Measurements from ENCODE around the gene NADSYN1. TPM values are rescaled to one million over a fixed set of nuclear protein-coding genes. Genes with fewer than 3 reads are reported as not detected.

NADSYN1 gene
- total RNA-seq, 4 donors from 2014 or later = 144 to 271 (median 195) TPM

DNA sequence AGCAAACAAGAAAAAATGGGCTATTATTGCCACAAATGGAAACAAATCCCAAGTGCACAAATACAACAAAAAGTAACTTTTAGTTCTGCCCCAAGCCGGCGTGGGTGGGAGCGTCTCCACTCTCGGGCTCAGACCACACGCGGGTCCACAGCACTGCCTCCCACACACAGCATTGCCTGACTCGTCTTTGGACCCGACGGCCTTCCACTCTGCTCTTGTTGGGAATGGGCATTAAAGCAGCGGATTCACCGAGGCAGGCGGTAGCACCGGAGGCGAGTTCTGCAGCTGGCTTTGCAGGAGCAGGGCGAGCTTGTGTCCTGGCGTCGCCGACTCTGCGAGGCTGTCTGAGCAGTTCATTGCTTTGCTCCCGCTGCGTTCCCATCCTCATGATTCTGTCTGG lies 23.0 kb downstream of the NADSYN1 start:
- no peaks in the 10 kb centered on the region for H3K27me3 ChIP-seq
- TF ChIP-seq POLR2AphosphoS5 (IDR thresholded peaks at IDR 0.05) = no peak
- TF ChIP-seq CTCF (IDR thresholded peaks at IDR 0.05) = no peak
- TF ChIP-seq EP300 (IDR thresholded peaks at IDR 0.05; ENCODE audit: low read depth) = no peak
- TF ChIP-seq POLR2A (IDR thresholded peaks at IDR 0.05) = no peak
- in situ Hi-C loops (cut with MboI; ENCODE audit: low pct_ligation_motif_present in 1 of 4, low pct_unique_long_range_greater_than_20kb in 1 of 4, low sequenced_read_pairs in 3 of 4) = no loop called here
- H3K27ac ChIP-seq = no peak overlapping the region
- no peaks in the 10 kb centered on the region for H3K9me3 ChIP-seq
- H3K36me3 ChIP-seq = peaks cover 0 to 59% (median 28%) of the 10 kb centered on the region in 4 donors
- 96% methylated on average over 21 of the region's 21 CpGs; no CpG with 5 or more reads in 1 of the 2 donors for WGBS, 2 donors (ENCODE audit: low coverage in 1 of 2)
- no peak overlapping the region for H3K4me3 ChIP-seq
- DNase-seq = no peak
- intact Hi-C loops (cut with DNase I; ENCODE audit: low total_unique reads) = no loop called here
- no peaks in the 10 kb centered on the region for H3K4me1 ChIP-seq

GRCh38 chr11:71476926-71477640 lies 24.1 kb downstream of the NADSYN1 start:
- no peak for TF ChIP-seq CTCF (IDR thresholded peaks at IDR 0.05)
- no peak for TF ChIP-seq EP300 (IDR thresholded peaks at IDR 0.05; ENCODE audit: low read depth)
- no peak for TF ChIP-seq POLR2AphosphoS5 (IDR thresholded peaks at IDR 0.05)
- TF ChIP-seq POLR2A (IDR thresholded peaks at IDR 0.05) = no peak
- WGBS, 2 donors (ENCODE audit: low coverage in 1 of 2) = 93% methylated on average over 31 of the region's 34 CpGs; no CpG with 5 or more reads in 1 of the 2 donors
- Histone ChIP-seq H3K36me3 (peaks cover 0 to 66% (median 29%) of the 10 kb centered on the region in 4 donors), H3K27me3 (no peaks in the 10 kb centered on the region), H3K4me3 (no peak overlapping the region), H3K4me1 (no peaks in the 10 kb centered on the region), H3K27ac (no peak overlapping the region), H3K9me3 (no peaks in the 10 kb centered on the region)
- in situ Hi-C loops (cut with MboI; ENCODE audit: low pct_ligation_motif_present in 1 of 4, low pct_unique_long_range_greater_than_20kb in 1 of 4, low sequenced_read_pairs in 3 of 4) (no loop called here), intact Hi-C loops (cut with DNase I; ENCODE audit: low total_unique reads) (no loop called here)
- DNase-seq = no peak

GRCh38 chr11:71477641-71478527 lies 24.9 kb downstream of the NADSYN1 start:
- in situ Hi-C loops (cut with MboI; ENCODE audit: low pct_ligation_motif_present in 1 of 4, low pct_unique_long_range_greater_than_20kb in 1 of 4, low sequenced_read_pairs in 3 of 4) (no loop called here), intact Hi-C loops (cut with DNase I; ENCODE audit: low total_unique reads) (no loop called here)
- Histone ChIP-seq H3K9me3 (no peaks in the 10 kb centered on the region), H3K36me3 (peaks cover 0 to 66% (median 28%) of the 10 kb centered on the region in 4 donors), H3K27me3 (no peaks in the 10 kb centered on the region), H3K4me3 (no peak overlapping the region), H3K4me1 (no peaks in the 10 kb centered on the region), H3K27ac (no peak overlapping the region)
- WGBS, 2 donors (ENCODE audit: low coverage in 1 of 2) = 77 to 88% methylated on average over 6 to 25 of the region's 25 CpGs
- TF ChIP-seq POLR2AphosphoS5 (IDR thresholded peaks at IDR 0.05) = no peak
- no peak for TF ChIP-seq EP300 (IDR thresholded peaks at IDR 0.05; ENCODE audit: low read depth)
- no peak for TF ChIP-seq CTCF (IDR thresholded peaks at IDR 0.05)
- DNase-seq = no peak

DNA sequence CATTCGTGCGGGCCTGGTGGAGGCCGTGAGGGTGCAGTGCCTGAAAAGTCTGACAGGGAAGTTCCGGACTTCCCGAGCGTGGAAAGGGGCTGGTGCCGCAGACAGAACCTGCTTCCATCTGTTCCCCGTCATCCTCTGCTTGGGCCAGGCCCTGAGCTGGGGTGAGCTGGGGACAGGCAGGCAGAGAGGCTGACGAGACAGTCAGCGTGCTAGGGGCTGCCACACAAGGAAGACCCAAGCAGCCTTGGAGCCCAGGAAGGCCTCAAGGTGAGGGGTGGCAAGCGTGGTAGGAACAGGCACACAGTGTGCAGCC lies 25.5 kb downstream of the NADSYN1 start:
- H3K36me3 ChIP-seq = peaks cover 0 to 69% (median 29%) of the 10 kb centered on the region in 4 donors
- WGBS, 2 donors (ENCODE audit: low coverage in 1 of 2) = 94% methylated on average over 11 of the region's 11 CpGs; no CpG with 5 or more reads in 1 of the 2 donors

More for the DNA sequence above, 25.5 kb downstream of the NADSYN1 start:
- Histone ChIP-seq H3K9me3 (no peaks in the 10 kb centered on the region), H3K27me3 (no peaks in the 10 kb centered on the region), H3K4me3 (no peak overlapping the region), H3K4me1 (no peaks in the 10 kb centered on the region), H3K27ac (no peak overlapping the region)
- intact Hi-C loops (cut with DNase I; ENCODE audit: low total_unique reads) = no loop called here
- no peak for DNase-seq
- in situ Hi-C loops (cut with MboI; ENCODE audit: low pct_ligation_motif_present in 1 of 4, low pct_unique_long_range_greater_than_20kb in 1 of 4, low sequenced_read_pairs in 3 of 4) = no loop called here
- no peak for TF ChIP-seq EP300 (IDR thresholded peaks at IDR 0.05; ENCODE audit: low read depth)
- TF ChIP-seq CTCF (IDR thresholded peaks at IDR 0.05) = no peak
- TF ChIP-seq POLR2A (IDR thresholded peaks at IDR 0.05) = no peak
- no peak for TF ChIP-seq POLR2AphosphoS5 (IDR thresholded peaks at IDR 0.05)

All from transverse colon (tissue), 4 donors.